Measurements from ENCODE around the gene TNC. TPM values are rescaled to one million over a fixed set of nuclear protein-coding genes. Genes with fewer than 3 reads are reported as not detected.

The TNC gene
- polyA plus RNA-seq, 1 of the 3 experiments (the other 2 are of a cell fraction) = 805 TPM

GRCh38 chr9:114972510-114973136, 145.3 kb downstream of the TNC start (continued):
- TF ChIP-seq FOXJ3 (CRISPR knock-in tag; IDR thresholded peaks at IDR 0.05) = no peak
- TF ChIP-seq, protein P1, sequence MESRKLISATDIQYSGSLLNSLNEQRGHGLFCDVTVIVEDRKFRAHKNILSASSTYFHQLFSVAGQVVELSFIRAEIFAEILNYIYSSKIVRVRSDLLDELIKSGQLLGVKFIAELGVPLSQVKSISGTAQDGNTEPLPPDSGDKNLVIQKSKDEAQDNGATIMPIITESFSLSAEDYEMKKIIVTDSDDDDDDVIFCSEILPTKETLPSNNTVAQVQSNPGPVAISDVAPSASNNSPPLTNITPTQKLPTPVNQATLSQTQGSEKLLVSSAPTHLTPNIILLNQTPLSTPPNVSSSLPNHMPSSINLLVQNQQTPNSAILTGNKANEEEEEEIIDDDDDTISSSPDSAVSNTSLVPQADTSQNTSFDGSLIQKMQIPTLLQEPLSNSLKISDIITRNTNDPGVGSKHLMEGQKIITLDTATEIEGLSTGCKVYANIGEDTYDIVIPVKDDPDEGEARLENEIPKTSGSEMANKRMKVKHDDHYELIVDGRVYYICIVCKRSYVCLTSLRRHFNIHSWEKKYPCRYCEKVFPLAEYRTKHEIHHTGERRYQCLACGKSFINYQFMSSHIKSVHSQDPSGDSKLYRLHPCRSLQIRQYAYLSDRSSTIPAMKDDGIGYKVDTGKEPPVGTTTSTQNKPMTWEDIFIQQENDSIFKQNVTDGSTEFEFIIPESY (IDR thresholded peaks at IDR 0.05; ENCODE audit: borderline replicate concordance, low read depth) = no peak
- TF ChIP-seq EZH2phosphoT487 (IDR thresholded peaks at IDR 0.05; ENCODE audit: borderline replicate concordance, low read depth) = no peak

Other genes starting within 250 kb of the TNC start
- gene TNFSF8, start 187.6 kb downstream of the TNC start, polyA plus RNA-seq (2012; rRNA removed) = not detected in 2 replicates

Data from SK-N-SH (cell line).